Stimulated activated naive CD8-positive, alpha-beta T cell treated with anti-CD3 and anti-CD28 coated beads, Interleukin-15, Interleukin-2, amounts not matched to agents 100 ng/mL and 50 ng/mL, for 24 hours (primary cell): ENCODE results near the gene BABAM1.

Experiments
- H3K27ac Mint-ChIP-seq: one replicate; pipeline ENCODE4 v1.8.0; 2021; ENCODE audit warnings: mild to moderate bottlenecking, mixed read lengths
- H3K27me3 Mint-ChIP-seq: one replicate; pipeline ENCODE4 v1.8.0; 2021; ENCODE audit warnings: mixed read lengths
- H3K36me3 Mint-ChIP-seq: one replicate; pipeline ENCODE4 v1.8.0; 2021; ENCODE audit warnings: low read depth, mixed read lengths
- H3K4me1 Mint-ChIP-seq: one replicate; pipeline ENCODE4 v1.8.0; 2021; ENCODE audit warnings: low read depth, mixed read lengths
- H3K4me3 Mint-ChIP-seq: one replicate; pipeline ENCODE4 v1.8.0; 2021; ENCODE audit warnings: mild to moderate bottlenecking, mixed read lengths
- H3K9me3 Mint-ChIP-seq: one replicate; pipeline ENCODE4 v1.8.0; 2021; ENCODE audit warnings: mixed read lengths

Gene BABAM1

DNA sequence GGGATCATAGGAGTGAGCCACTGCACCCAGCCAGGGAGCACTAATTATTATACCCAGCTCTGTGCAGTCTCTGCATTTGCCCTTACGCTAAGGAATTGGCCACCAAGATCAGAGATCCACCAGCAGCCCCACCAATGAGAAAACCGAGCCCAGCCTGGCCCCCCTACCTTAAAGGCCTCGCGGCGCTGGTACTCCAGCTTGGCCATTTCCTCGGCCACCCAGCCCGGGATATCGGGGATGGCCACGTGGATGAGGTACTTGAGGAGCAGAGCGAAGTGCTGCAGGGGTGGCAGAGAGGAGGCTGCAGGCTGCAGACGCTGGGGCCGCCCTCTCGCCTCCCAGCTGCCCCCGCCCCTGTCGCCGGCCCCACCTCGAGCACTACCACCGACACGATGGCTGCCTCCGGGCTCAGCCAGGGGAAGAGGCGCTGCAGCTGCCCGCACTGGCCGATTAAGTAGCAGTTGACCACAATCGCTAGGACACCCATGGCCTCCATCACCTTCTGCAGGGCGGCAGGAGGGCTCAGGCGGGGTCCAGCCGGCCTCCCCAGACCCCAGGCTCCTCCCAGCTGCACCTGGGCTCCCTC, 59.9 kb downstream of the BABAM1 start:
- no peaks in the 10 kb centered on the region for H3K9me3 Mint-ChIP-seq
- H3K27me3 Mint-ChIP-seq: no peaks in the 10 kb centered on the region
- no peak overlapping the region for H3K27ac Mint-ChIP-seq
- H3K36me3 Mint-ChIP-seq: peaks cover 4% of the 10 kb centered on the region
- H3K4me1 Mint-ChIP-seq: peaks cover 18% of the 10 kb centered on the region
- H3K4me3 Mint-ChIP-seq: no peak overlapping the region

DNA sequence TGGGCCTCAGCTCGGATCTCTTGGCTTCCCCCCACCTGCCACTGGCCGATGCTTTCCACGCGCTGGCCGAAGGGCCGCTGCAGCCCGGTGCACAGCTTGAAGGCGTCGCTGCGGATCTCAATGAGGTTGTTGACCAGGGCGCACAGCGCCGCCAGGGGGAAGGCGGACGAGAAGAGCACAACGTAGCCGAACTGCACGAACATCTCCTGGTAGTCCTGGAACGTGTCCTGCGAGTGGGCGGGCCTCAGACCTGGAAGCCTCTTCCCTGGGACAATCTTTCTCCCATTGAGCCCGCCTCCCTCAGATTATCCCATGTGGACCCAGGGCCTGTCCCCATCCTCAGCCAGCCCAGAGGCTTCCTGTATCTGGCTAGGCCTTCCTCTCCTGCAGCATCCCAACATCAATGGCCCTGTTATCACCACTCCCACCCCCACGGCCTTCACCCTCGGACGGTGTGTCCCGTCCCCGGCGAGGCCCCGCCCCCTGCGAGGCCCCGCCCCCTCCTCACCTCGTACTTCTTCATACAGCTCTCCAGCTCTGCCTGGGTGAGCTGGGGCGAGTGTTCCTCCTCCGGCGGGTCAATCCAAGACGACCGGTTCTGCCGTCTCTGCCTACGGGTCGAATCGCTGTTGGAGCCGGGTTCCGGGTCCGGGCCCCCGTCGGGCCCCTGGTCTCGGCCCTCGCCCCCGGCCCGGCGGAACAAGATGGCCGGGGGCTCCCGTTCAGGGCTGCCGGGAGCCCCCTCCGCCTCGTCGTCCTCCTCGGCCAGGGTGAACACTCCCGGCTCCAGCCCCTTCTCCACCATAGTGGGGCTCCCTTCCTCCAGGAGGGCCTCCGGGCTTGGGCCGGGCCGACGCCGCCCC, 60.6 kb downstream of the BABAM1 start:
- H3K27ac Mint-ChIP-seq: no peak overlapping the region
- H3K4me1 Mint-ChIP-seq: peaks cover 18% of the 10 kb centered on the region
- no peaks in the 10 kb centered on the region for H3K9me3 Mint-ChIP-seq
- H3K36me3 Mint-ChIP-seq: no peaks in the 10 kb centered on the region
- no peaks in the 10 kb centered on the region for H3K27me3 Mint-ChIP-seq
- peak overlapping the region; percentile 43 for H3K4me3 Mint-ChIP-seq
